Activated CD4-positive, CD25-positive, alpha-beta regulatory T cell treated with anti-CD3 and anti-CD28 coated beads, Interleukin-2, amount 50 U/mL, for 24 hours (primary cell): ENCODE measurements around the gene FOXA1.

Experiments used
- ATAC-seq, 2 donors: fragments of 150-1000 bp; cut with Tn5 transposase; one replicate each; pipeline ENCODE4 v1.10.0; 2021; ENCODE audit warnings: mild to moderate bottlenecking in 1 of 2, moderate library complexity in 1 of 2

FOXA1 gene

GRCh38 chr14:37594971-37595808 is at the start of gene FOXA1, which contains the start of gene TTC6:
Gene FOXA1, minus strand, starts transcription at chr14:37595249. Its CDS starts 277 bp downstream, at chr14:37594972.
Gene TTC6, plus strand, starts transcription at chr14:37595629. Its CDS starts 26,436 bp downstream, at chr14:37622065.
- ATAC-seq = no peak

- ATAC-seq = no peak
Observed at GRCh38 chr14:37643701-37644100, 48.7 kb upstream of the FOXA1 start.

- no peak for ATAC-seq
Observed at GRCh38 chr14:37642125-37642524, 47.1 kb upstream of the FOXA1 start.

GRCh38 chr14:37641117-37641516 is 46.1 kb upstream of the FOXA1 start:
- ATAC-seq = no peak

GRCh38 chr14:37638599-37638998 is 43.5 kb upstream of the FOXA1 start:
- ATAC-seq = no peak

GRCh38 chr14:37637341-37637740 is 42.3 kb upstream of the FOXA1 start:
- no peak for ATAC-seq

GRCh38 chr14:37625597-37626595 is 30.8 kb upstream of the FOXA1 start:
- no peak for ATAC-seq

- ATAC-seq = no peak
Observed at GRCh38 chr14:37623971-37624370, 28.9 kb upstream of the FOXA1 start.

- no peak for ATAC-seq
Observed at GRCh38 chr14:37623426-37623951, 28.4 kb upstream of the FOXA1 start.

GRCh38 chr14:37622231-37622923 is 27.3 kb upstream of the FOXA1 start:
- no peak for ATAC-seq

GRCh38 chr14:37620856-37621255 is 25.8 kb upstream of the FOXA1 start:
- no peak for ATAC-seq

- ATAC-seq = no peak
Observed at GRCh38 chr14:37618498-37619028, 23.5 kb upstream of the FOXA1 start.

GRCh38 chr14:37617864-37618365 is 22.9 kb upstream of the FOXA1 start:
- no peak for ATAC-seq

GRCh38 chr14:37616853-37617252 is 21.8 kb upstream of the FOXA1 start:
- no peak for ATAC-seq

- no peak for ATAC-seq
Observed at GRCh38 chr14:37615582-37616289, 20.7 kb upstream of the FOXA1 start.

- no peak for ATAC-seq
Observed at GRCh38 chr14:37610945-37611523, 16.0 kb upstream of the FOXA1 start.

GRCh38 chr14:37608649-37609048 is 13.6 kb upstream of the FOXA1 start:
- no peak for ATAC-seq

- ATAC-seq = no peak
Observed at GRCh38 chr14:37606678-37607077, 11.6 kb upstream of the FOXA1 start.

- ATAC-seq = no peak
Observed at GRCh38 chr14:37603688-37604251, 8.7 kb upstream of the FOXA1 start.
